GM12878 (cell line): ENCODE results near the gene ARHGAP32. TPM values are rescaled to one million over a fixed set of nuclear protein-coding genes. Genes with fewer than 3 reads are reported as not detected.

Source experiments
- EP300 ChIP-seq, 2 experiments: fragments of 150-350 bp in 1 of 2; IDR thresholded peaks; 2 replicates each; pipeline ENCODE4 v1.6.1; 2011 to 2012; ENCODE audit warnings: low read depth in 2 of 2, low read length in 2 of 2, borderline replicate concordance in 1 of 2, improper control_type of control experiment in 1 of 2, inconsistent platforms in 1 of 2; ENCODE audit not compliant: control insufficient read depth in 1 of 2
- KAT2A ChIP-seq: conservative IDR thresholded peaks from 2 replicates; pipeline ENCODE4 v1.6.1; 2011; ENCODE audit warnings: low read depth, low read length; ENCODE audit not compliant: control insufficient read depth
- KLF5 ChIP-seq: fragments of 450-650 bp; IDR thresholded peaks from 2 replicates; pipeline ENCODE4 v1.6.1; 2014; ENCODE audit warnings: mild to moderate bottlenecking; ENCODE audit not compliant: partially characterized antibody
- MEF2B ChIP-seq: fragments of 450-650 bp; IDR thresholded peaks from 2 replicates; pipeline ENCODE4 v1.6.1; 2018; ENCODE audit warnings: mild to moderate bottlenecking, moderate library complexity; ENCODE audit not compliant: partially characterized antibody, poor library complexity, severe bottlenecking
- NBN ChIP-seq: fragments of 450-650 bp; IDR thresholded peaks from 2 replicates; pipeline ENCODE4 v1.6.1; 2016
- RCOR1 ChIP-seq: conservative IDR thresholded peaks from 2 replicates; pipeline ENCODE4 v1.6.1; 2012; ENCODE audit warnings: low read depth, low read length, improper control_type of control experiment
- SMAD5 ChIP-seq: IDR thresholded peaks from 2 replicates; pipeline ENCODE4 v1.6.1; 2016; ENCODE audit warnings: antibody characterized with exemption, low read depth
- SMC3 ChIP-seq: IDR thresholded peaks from 2 replicates; pipeline ENCODE4 v1.6.1; 2011; ENCODE audit warnings: low read length, improper control_type of control experiment, borderline replicate concordance
- polyA plus RNA-seq, 11 experiments: library from polyadenylated mRNA; depleted of rRNA in 4 of 11; unstranded in 6 of 11; stranded (reverse) in 5 of 11; fragments of >200 nt; fragmentation: Nextera tagmentation in 4 of 11; fragmentation: Illumina TruSeq in 1 of 11; extraction: Ambion mirVana in 4 of 11; extraction: Trizol in 1 of 11; gene quantifications; 1 replicate in 1 of 11; 2 replicates in 10 of 11; pipeline versions ENCODE4 v1.2.1 to v1.2.3, GENCODE V29; 2011 to 2016; ENCODE audit warnings: inconsistent platforms in 2 of 11, missing spikeins in 2 of 11, low read depth in 1 of 11
- total RNA-seq, 4 experiments: library from RNA; depleted of rRNA in 3 of 4; stranded (reverse); fragments of >200 nt in 3 of 4; fragmentation: Illumina TruSeq in 1 of 4; extraction: Trizol in 1 of 4; gene quantifications; 2 replicates each; pipeline versions ENCODE4 v1.2.1 to v1.2.3, GENCODE V29; 2013 to 2021
- TF ChIP-seq, protein P1 (sequence below): IDR thresholded peaks from 2 replicates; pipeline ENCODE4 v1.6.1; 2011; ENCODE audit warnings: borderline replicate concordance, low read depth, mild to moderate bottlenecking, moderate library complexity, low read length; ENCODE audit not compliant: insufficient read depth, poor library complexity, severe bottlenecking
- TF ChIP-seq, protein P2 (sequence below): fragments of 450-650 bp; IDR thresholded peaks from 2 replicates; pipeline ENCODE4 v1.6.1; 2018; ENCODE audit warnings: borderline replicate concordance, mild to moderate bottlenecking; ENCODE audit not compliant: partially characterized antibody

The ARHGAP32 gene
- total and polyA plus RNA-seq, 10 of the 15 experiments (the other 5 are each of a cell fraction or from before 2014, with no cell fraction given): under 0.01 to 0.46 (median 0.12) TPM; not detected in 1

DNA sequence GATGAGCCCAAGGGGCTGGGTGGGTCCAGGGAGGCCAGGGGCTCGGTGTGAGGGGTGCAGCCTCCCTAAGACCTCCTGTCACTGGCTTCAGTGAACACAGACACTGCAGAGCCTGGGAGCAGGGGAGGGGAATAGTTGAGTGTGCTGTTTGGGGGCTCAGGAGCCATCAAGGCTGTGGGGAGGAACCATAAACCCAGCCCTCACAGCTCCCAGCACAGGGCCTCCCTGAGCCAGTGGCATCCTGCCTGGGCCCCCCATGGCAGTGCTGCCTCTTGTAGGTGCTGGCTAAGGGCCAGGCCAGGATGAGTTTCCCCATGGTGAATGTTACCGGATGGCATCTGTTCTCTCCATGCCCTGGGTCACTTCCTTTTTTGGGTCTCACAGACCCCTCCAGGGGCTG is 275.4 kb downstream of the ARHGAP32 start (continued):
- TF ChIP-seq, protein P1, sequence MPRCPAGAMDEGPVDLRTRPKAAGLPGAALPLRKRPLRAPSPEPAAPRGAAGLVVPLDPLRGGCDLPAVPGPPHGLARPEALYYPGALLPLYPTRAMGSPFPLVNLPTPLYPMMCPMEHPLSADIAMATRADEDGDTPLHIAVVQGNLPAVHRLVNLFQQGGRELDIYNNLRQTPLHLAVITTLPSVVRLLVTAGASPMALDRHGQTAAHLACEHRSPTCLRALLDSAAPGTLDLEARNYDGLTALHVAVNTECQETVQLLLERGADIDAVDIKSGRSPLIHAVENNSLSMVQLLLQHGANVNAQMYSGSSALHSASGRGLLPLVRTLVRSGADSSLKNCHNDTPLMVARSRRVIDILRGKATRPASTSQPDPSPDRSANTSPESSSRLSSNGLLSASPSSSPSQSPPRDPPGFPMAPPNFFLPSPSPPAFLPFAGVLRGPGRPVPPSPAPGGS: no peak
- no peak for TF ChIP-seq RCOR1
- TF ChIP-seq SMAD5: no peak
- TF ChIP-seq, protein P2, sequence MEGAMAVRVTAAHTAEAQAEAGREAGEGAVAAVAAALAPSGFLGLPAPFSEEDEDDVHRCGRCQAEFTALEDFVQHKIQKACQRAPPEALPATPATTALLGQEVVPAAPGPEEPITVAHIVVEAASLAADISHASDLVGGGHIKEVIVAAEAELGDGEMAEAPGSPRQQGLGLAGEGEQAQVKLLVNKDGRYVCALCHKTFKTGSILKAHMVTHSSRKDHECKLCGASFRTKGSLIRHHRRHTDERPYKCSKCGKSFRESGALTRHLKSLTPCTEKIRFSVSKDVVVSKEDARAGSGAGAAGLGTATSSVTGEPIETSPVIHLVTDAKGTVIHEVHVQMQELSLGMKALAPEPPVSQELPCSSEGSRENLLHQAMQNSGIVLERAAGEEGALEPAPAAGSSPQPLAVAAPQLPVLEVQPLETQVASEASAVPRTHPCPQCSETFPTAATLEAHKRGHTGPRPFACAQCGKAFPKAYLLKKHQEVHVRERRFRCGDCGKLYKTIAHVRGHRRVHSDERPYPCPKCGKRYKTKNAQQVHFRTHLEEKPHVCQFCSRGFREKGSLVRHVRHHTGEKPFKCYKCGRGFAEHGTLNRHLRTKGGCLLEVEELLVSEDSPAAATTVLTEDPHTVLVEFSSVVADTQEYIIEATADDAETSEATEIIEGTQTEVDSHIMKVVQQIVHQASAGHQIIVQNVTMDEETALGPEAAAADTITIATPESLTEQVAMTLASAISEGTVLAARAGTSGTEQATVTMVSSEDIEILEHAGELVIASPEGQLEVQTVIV: no peak
- TF ChIP-seq NBN: no peak
- no peak for TF ChIP-seq KAT2A
- TF ChIP-seq KLF5: no peak
- no peak for TF ChIP-seq EP300 (IDR thresholded peaks at IDR 0.05; ENCODE audit: borderline replicate concordance in 1 of 2, control insufficient read depth in 1 of 2, low read depth in 2 of 2, low read length in 2 of 2)
- TF ChIP-seq SMC3: no peak
- TF ChIP-seq MEF2B: no peak
